Suprapubic skin (tissue), 4 donors: ENCODE measurements around the gene IQGAP2. TPM values are rescaled to one million over a fixed set of nuclear protein-coding genes. Genes with fewer than 3 reads are reported as not detected.

Source experiments
- DNase-seq, 2 donors: peaks; one replicate each; pipeline ENCODE4 v3.0.0-alpha.2; 2019; ENCODE audit warnings: low spot score in 2 of 2
- H3K27ac ChIP-seq: fragments of 200-600 bp; sonication (generic); one replicate; pipeline ENCODE4 v1.5.1; 2019
- H3K27me3 ChIP-seq: fragments of 200-600 bp; sonication (generic); one replicate; pipeline ENCODE4 v1.5.1; 2019
- H3K36me3 ChIP-seq: fragments of 200-600 bp; sonication (generic); one replicate; pipeline ENCODE4 v1.5.1; 2019
- H3K4me1 ChIP-seq: fragments of 200-600 bp; sonication (generic); one replicate; pipeline ENCODE4 v1.5.1; 2019
- H3K4me3 ChIP-seq: fragments of 200-600 bp; sonication (generic); one replicate; pipeline ENCODE4 v1.5.1; 2019; ENCODE audit warnings: mild to moderate bottlenecking
- H3K9me3 ChIP-seq: fragments of 200-600 bp; sonication (generic); one replicate; pipeline ENCODE4 v1.5.1; 2019
- EP300 ChIP-seq: sonication (generic); formaldehyde crosslinking; IDR thresholded peaks from one replicate; pipeline ENCODE4 v1.6.1; 2017; ENCODE audit warnings: antibody characterized with exemption
- POLR2A ChIP-seq, 2 donors: fragments of 450-650 bp; IDR thresholded peaks; one replicate each; pipeline ENCODE4 v1.6.1; 2017; ENCODE audit warnings: antibody characterized with exemption in 2 of 2, mild to moderate bottlenecking in 2 of 2, moderate library complexity in 2 of 2
- POLR2AphosphoS5 ChIP-seq, 3 donors: sonication (generic); formaldehyde crosslinking; IDR thresholded peaks; one replicate each; pipeline ENCODE4 v1.6.1; 2017; ENCODE audit warnings: antibody characterized with exemption in 3 of 3
- WGBS: methylation state at CpG from one replicate; pipeline ENCODE4 v1.1.5; 2018; 5-methylcytosine and 5-hydroxymethylcytosine counted together
- total RNA-seq, 4 donors: library from RNA; depleted of rRNA; stranded (reverse); fragments of >200 nt; gene quantifications; one replicate each; pipeline ENCODE4 v1.1.0, GENCODE V29; 2016
- TF ChIP-seq, protein P1 (sequence below), 2 donors: fragments of 200-600 bp in 1 of 2; fragments of 450-650 bp in 1 of 2; sonication (generic) in 1 of 2; IDR thresholded peaks; one replicate each; pipeline ENCODE4 v1.5.1; 2016 to 2019; ENCODE audit warnings: antibody characterized with exemption in 2 of 2, mild to moderate bottlenecking in 1 of 2, moderate library complexity in 1 of 2

Gene IQGAP2
- total RNA-seq, 4 donors from 2014 or later, result 10.1 to 49.0 (median 12.8) TPM

GRCh38 chr5:76657091-76657490 is 254.0 kb downstream of the IQGAP2 start:
- H3K36me3 ChIP-seq, result no peaks in the 10 kb centered on the region
- no peaks in the 10 kb centered on the region for H3K27me3 ChIP-seq
- TF ChIP-seq, protein P1, sequence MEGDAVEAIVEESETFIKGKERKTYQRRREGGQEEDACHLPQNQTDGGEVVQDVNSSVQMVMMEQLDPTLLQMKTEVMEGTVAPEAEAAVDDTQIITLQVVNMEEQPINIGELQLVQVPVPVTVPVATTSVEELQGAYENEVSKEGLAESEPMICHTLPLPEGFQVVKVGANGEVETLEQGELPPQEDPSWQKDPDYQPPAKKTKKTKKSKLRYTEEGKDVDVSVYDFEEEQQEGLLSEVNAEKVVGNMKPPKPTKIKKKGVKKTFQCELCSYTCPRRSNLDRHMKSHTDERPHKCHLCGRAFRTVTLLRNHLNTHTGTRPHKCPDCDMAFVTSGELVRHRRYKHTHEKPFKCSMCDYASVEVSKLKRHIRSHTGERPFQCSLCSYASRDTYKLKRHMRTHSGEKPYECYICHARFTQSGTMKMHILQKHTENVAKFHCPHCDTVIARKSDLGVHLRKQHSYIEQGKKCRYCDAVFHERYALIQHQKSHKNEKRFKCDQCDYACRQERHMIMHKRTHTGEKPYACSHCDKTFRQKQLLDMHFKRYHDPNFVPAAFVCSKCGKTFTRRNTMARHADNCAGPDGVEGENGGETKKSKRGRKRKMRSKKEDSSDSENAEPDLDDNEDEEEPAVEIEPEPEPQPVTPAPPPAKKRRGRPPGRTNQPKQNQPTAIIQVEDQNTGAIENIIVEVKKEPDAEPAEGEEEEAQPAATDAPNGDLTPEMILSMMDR (IDR thresholded peaks at IDR 0.05), result no peak
- TF ChIP-seq POLR2AphosphoS5 (IDR thresholded peaks at IDR 0.05) (no peak), EP300 (no peak), POLR2A (IDR thresholded peaks at IDR 0.05) (no peak)
- no peak overlapping the region for H3K27ac ChIP-seq
- no peaks in the 10 kb centered on the region for H3K9me3 ChIP-seq
- 92% methylated on average over 3 of the region's 3 CpGs for WGBS
- H3K4me3 ChIP-seq, result no peak overlapping the region
- DNase-seq, result no peak
- H3K4me1 ChIP-seq, result no peaks in the 10 kb centered on the region

DNA sequence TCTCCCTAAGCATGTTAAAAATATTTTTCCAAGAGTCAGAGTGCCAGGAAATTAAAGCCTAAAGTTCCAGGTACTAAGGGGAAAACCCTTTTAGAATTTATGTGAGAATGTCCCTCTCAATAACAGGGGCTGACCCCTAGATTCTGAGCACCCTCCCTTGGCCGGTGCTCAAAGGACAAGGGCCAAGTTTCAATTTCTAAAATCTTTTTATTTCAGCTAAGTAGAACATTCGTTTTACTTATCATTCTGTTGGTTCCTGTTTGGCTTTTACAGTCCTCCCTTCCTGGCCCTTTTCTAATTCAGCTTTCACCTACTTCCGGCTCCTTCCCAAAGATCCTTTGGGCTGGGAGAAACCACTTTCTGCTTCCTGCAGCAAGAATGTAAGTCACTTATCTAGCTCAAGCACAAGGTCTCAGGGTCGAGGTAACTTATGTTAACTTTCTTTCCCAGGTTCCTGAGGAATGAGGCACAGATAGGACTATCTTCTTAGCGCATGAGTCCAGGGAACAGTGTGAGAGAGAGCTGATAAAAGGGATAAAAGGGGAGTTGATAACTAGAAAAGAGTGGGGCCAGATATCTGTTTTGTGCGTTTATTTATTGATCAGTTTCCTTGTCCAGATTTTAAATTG is 254.7 kb downstream of the IQGAP2 start:
- TF ChIP-seq, protein P1 (IDR thresholded peaks at IDR 0.05), result no peak
- no peak for TF ChIP-seq POLR2A (IDR thresholded peaks at IDR 0.05)
- TF ChIP-seq POLR2AphosphoS5 (IDR thresholded peaks at IDR 0.05), result no peak
- TF ChIP-seq EP300, result no peak
- 74% methylated on average over 6 of the region's 6 CpGs for WGBS

GRCh38 chr5:76660360-76660759 is 257.3 kb downstream of the IQGAP2 start:
- H3K4me3 ChIP-seq, result no peak overlapping the region
- WGBS, result 62% methylated on average over 2 of the region's 2 CpGs
- H3K9me3 ChIP-seq, result no peaks in the 10 kb centered on the region
- H3K36me3 ChIP-seq, result no peaks in the 10 kb centered on the region
- no peak for DNase-seq
- TF ChIP-seq EP300, result no peak
- TF ChIP-seq, protein P1 (IDR thresholded peaks at IDR 0.05), result no peak
- no peak for TF ChIP-seq POLR2AphosphoS5 (IDR thresholded peaks at IDR 0.05)
- no peak for TF ChIP-seq POLR2A (IDR thresholded peaks at IDR 0.05)
- no peaks in the 10 kb centered on the region for H3K4me1 ChIP-seq
- no peaks in the 10 kb centered on the region for H3K27me3 ChIP-seq
- H3K27ac ChIP-seq, result no peak overlapping the region

More for the DNA sequence above, 254.7 kb downstream of the IQGAP2 start:
- no peak overlapping the region for H3K27ac ChIP-seq
- no peaks in the 10 kb centered on the region for H3K4me1 ChIP-seq
- H3K36me3 ChIP-seq, result no peaks in the 10 kb centered on the region
- no peaks in the 10 kb centered on the region for H3K9me3 ChIP-seq
- no peaks in the 10 kb centered on the region for H3K27me3 ChIP-seq
- no peak for DNase-seq
- no peak overlapping the region for H3K4me3 ChIP-seq

DNA sequence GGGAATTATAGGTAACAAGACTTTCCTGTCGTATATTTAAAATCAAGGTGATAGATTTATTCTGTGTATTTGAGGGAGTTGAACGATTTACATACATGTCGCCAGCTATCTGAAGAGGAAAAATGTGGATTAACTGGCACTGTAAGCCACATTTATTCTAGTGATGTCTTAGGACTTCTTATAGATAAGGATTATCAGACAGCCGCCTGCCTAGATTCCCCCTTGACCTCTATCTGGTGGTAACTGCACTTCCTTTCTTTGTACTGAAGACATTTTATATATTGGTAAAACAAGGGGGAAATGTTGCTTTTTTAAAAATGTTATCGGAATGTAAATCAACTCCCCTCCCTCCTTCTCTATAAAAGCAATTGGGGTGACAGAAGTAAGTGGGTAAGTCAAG is 259.4 kb downstream of the IQGAP2 start:
- Histone ChIP-seq H3K27ac (no peak overlapping the region), H3K4me1 (no peaks in the 10 kb centered on the region), H3K27me3 (no peaks in the 10 kb centered on the region), H3K9me3 (no peaks in the 10 kb centered on the region), H3K4me3 (no peak overlapping the region), H3K36me3 (no peaks in the 10 kb centered on the region)
- 91% methylated on average over 5 of the region's 5 CpGs for WGBS
- DNase-seq, result no peak
- no peak for TF ChIP-seq POLR2A (IDR thresholded peaks at IDR 0.05)
- TF ChIP-seq POLR2AphosphoS5 (IDR thresholded peaks at IDR 0.05), result no peak
- no peak for TF ChIP-seq EP300
- TF ChIP-seq, protein P1 (IDR thresholded peaks at IDR 0.05), result no peak

GRCh38 chr5:76663573-76663972 is 260.5 kb downstream of the IQGAP2 start:
- WGBS, result 52% methylated on average over 3 of the region's 3 CpGs
- no peak for TF ChIP-seq EP300
- no peak for TF ChIP-seq POLR2A (IDR thresholded peaks at IDR 0.05)
- no peak for TF ChIP-seq POLR2AphosphoS5 (IDR thresholded peaks at IDR 0.05)
- TF ChIP-seq, protein P1 (IDR thresholded peaks at IDR 0.05), result no peak
- no peaks in the 10 kb centered on the region for H3K27me3 ChIP-seq
- no peak overlapping the region for H3K27ac ChIP-seq
- no peaks in the 10 kb centered on the region for H3K4me1 ChIP-seq
- no peak for DNase-seq
- H3K9me3 ChIP-seq, result no peaks in the 10 kb centered on the region
- H3K36me3 ChIP-seq, result no peaks in the 10 kb centered on the region
- H3K4me3 ChIP-seq, result no peak overlapping the region
